PC-3 (cell line): ENCODE results near the gene PKNOX2.

Experiments
- EZH2phosphoT487 ChIP-seq: fragments of 300-600 bp; sonication (generic); IDR thresholded peaks from 2 replicates; pipeline ENCODE4 v1.6.1; 2018; ENCODE audit warnings: mild to moderate bottlenecking, antibody characterized with exemption, low read length, borderline replicate concordance
- TF ChIP-seq, protein P1 (sequence below): fragments of 300-600 bp; sonication (generic); conservative IDR thresholded peaks from 2 replicates; pipeline ENCODE4 v1.5.1; 2017; ENCODE audit warnings: antibody characterized with exemption, low read depth, mild to moderate bottlenecking, low read length

DNA sequence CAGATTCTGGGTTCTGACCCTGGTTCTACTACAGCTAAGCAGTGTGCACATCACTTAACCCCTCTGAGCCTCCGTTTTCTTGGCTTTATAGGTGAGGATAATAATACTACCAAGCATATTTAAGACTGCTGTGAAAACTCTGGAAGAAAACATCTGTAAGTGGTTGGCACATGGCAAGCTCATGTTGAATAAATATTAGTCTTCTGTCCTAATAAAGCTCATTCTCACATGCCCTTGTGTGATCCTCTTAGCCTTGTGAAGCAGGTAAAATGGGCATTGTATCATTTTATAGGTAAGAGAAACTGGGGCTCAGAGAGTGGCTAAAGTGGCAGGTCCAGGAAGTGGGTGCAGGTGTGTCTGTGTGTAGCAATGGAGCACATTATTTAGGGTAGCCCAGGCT lies 8.5 kb downstream of the PKNOX2 start:
- TF ChIP-seq, protein P1, sequence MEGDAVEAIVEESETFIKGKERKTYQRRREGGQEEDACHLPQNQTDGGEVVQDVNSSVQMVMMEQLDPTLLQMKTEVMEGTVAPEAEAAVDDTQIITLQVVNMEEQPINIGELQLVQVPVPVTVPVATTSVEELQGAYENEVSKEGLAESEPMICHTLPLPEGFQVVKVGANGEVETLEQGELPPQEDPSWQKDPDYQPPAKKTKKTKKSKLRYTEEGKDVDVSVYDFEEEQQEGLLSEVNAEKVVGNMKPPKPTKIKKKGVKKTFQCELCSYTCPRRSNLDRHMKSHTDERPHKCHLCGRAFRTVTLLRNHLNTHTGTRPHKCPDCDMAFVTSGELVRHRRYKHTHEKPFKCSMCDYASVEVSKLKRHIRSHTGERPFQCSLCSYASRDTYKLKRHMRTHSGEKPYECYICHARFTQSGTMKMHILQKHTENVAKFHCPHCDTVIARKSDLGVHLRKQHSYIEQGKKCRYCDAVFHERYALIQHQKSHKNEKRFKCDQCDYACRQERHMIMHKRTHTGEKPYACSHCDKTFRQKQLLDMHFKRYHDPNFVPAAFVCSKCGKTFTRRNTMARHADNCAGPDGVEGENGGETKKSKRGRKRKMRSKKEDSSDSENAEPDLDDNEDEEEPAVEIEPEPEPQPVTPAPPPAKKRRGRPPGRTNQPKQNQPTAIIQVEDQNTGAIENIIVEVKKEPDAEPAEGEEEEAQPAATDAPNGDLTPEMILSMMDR = no peak
- no peak for TF ChIP-seq EZH2phosphoT487
